ENCODE data around the gene OVOL1.

DNA sequence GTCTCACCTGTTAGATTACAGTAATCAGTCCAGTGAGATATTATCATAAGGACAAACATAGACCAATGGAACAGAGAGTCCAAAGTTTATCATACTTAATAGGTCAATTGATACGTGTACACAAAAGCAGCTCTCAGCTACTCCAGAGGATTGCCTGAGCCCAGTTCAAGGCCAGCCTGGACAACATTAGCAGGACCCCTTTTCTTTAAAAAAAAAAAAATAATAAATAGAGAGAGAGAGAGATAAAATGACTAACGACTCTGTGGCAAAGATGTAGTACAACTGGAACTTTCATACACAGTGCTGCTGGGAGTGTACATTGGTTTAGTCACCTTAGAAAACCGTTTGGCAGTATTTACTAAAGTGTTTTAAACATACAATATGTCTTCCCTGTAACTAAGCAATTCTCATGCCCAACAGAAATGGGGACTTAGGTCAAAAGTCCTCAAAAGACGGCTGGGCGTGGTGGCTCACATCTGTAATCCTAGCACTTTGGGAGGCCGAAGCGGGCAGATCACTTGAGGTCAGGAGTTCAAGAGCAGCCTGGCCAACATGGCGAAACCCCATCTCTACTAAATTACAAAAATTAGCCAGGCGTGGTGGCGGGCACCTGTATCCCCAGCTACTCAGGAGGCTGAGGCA is 57.5 kb downstream of the OVOL1 start:
- TF ChIP-seq, protein P1, sequence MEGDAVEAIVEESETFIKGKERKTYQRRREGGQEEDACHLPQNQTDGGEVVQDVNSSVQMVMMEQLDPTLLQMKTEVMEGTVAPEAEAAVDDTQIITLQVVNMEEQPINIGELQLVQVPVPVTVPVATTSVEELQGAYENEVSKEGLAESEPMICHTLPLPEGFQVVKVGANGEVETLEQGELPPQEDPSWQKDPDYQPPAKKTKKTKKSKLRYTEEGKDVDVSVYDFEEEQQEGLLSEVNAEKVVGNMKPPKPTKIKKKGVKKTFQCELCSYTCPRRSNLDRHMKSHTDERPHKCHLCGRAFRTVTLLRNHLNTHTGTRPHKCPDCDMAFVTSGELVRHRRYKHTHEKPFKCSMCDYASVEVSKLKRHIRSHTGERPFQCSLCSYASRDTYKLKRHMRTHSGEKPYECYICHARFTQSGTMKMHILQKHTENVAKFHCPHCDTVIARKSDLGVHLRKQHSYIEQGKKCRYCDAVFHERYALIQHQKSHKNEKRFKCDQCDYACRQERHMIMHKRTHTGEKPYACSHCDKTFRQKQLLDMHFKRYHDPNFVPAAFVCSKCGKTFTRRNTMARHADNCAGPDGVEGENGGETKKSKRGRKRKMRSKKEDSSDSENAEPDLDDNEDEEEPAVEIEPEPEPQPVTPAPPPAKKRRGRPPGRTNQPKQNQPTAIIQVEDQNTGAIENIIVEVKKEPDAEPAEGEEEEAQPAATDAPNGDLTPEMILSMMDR (IDR thresholded peaks at IDR 0.05; ENCODE audit: low read depth, low read length) = no peak
- TF ChIP-seq EZH2phosphoT487 (IDR thresholded peaks at IDR 0.05; ENCODE audit: low read depth) = no peak
